A549 (cell line): ENCODE results near the gene LRRFIP2.

Source experiments
- EP300 ChIP-seq, 2 experiments: fragments of >200 bp; sonication (Bioruptor Twin); formaldehyde crosslinking; IDR thresholded peaks; 2 replicates in 1 of 2; 3 replicates in 1 of 2; pipeline ENCODE4 v1.6.1; 2016 to 2017
- HEYL ChIP-seq: fragments of 250-450 bp; sonication (Bioruptor Pico); IDR thresholded peaks from 2 replicates; pipeline ENCODE4 v1.8.0; 2021; ENCODE audit warnings: mild to moderate bottlenecking, moderate library complexity
- JUNB ChIP-seq: fragments of >200 bp; sonication (Bioruptor Twin); formaldehyde crosslinking; IDR thresholded peaks from 2 replicates; pipeline ENCODE4 v1.6.1; 2016
- KDM1A ChIP-seq: fragments of 200-600 bp; sonication (generic); IDR thresholded peaks from 2 replicates; pipeline ENCODE4 v1.6.1; 2016; ENCODE audit warnings: low read depth, mild to moderate bottlenecking
- POLR2A ChIP-seq: IDR thresholded peaks from 2 replicates; pipeline ENCODE4 v1.6.1; 2012; ENCODE audit warnings: mild to moderate bottlenecking, low read length

DNA sequence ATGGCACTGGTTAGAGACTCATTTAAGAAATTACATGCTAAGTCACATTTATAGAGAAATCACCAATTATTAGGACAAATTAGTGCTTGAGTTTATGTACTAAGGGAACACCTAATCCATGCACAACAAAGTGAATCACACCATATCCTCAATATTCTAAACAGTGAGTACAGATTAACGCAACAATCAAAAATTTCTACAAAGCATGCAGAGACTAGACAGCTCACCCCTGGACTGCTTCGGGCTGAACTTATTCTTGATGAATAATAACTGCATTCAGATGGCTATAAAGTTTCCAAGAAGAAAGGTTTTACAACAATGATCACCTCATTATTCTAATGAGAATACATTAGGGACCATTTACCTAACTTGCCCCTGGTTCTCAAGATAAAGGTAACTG lies 66.5 kb downstream of the LRRFIP2 start:
- TF ChIP-seq POLR2A (no peak), JUNB (no peak), HEYL (no peak), KDM1A (no peak), EP300 (IDR thresholded peaks at IDR 0.05) (no peak)
